NCI-H1417 treated with DMSO at 0.1 percent for 48 hours (cell line): ENCODE measurements around the gene GRM7.

Experiments
- DNase-seq: peaks from one replicate; lab custom pipeline; 2025; lab: John Stamatoyannopoulos, UW

GRM7 gene

GRCh38 chr3:7657214-7658112 lies 796.5 kb downstream of the GRM7 start:
- DNase-seq: no peak

- DNase-seq: no peak
Observed at GRCh38 chr3:7658294-7658693, 797.4 kb downstream of the GRM7 start.

GRCh38 chr3:7659079-7659478 lies 798.2 kb downstream of the GRM7 start:
- DNase-seq: no peak

GRCh38 chr3:7663771-7664170 lies 802.9 kb downstream of the GRM7 start:
- no peak for DNase-seq

GRCh38 chr3:7667774-7668173 lies 806.9 kb downstream of the GRM7 start:
- DNase-seq: no peak

GRCh38 chr3:7669641-7670040 lies 808.7 kb downstream of the GRM7 start:
- DNase-seq: no peak

GRCh38 chr3:7678521-7678920 lies 817.6 kb downstream of the GRM7 start:
- DNase-seq: no peak

GRCh38 chr3:7682822-7683229 lies 821.9 kb downstream of the GRM7 start:
- no peak for DNase-seq

GRCh38 chr3:7683426-7683825 lies 822.5 kb downstream of the GRM7 start:
- DNase-seq: no peak

- DNase-seq: no peak
Observed at GRCh38 chr3:7684182-7684715, 823.3 kb downstream of the GRM7 start.

GRCh38 chr3:7687428-7688147 lies 826.7 kb downstream of the GRM7 start:
- DNase-seq: no peak

- no peak for DNase-seq
Observed at GRCh38 chr3:7692866-7693265, 832.0 kb downstream of the GRM7 start.

GRCh38 chr3:7693976-7694375 lies 833.1 kb downstream of the GRM7 start:
- no peak for DNase-seq

- DNase-seq: no peak
Observed at GRCh38 chr3:7695049-7695448, 834.1 kb downstream of the GRM7 start.

GRCh38 chr3:7696320-7696719 lies 835.4 kb downstream of the GRM7 start:
- DNase-seq: no peak

GRCh38 chr3:7697548-7697947 lies 836.6 kb downstream of the GRM7 start:
- DNase-seq: no peak

GRCh38 chr3:7700539-7700938 lies 839.6 kb downstream of the GRM7 start:
- DNase-seq: no peak

- DNase-seq: no peak
Observed at GRCh38 chr3:7700977-7701376, 840.1 kb downstream of the GRM7 start.

- DNase-seq: no peak
Observed at GRCh38 chr3:7707187-7707586, 846.3 kb downstream of the GRM7 start.

- DNase-seq: no peak
Observed at GRCh38 chr3:7709376-7710082, 848.6 kb downstream of the GRM7 start.

GRCh38 chr3:7710284-7710683 lies 849.4 kb downstream of the GRM7 start:
- peak; percentile 4 for DNase-seq

- DNase-seq: no peak
Observed at GRCh38 chr3:7713724-7714123, 852.8 kb downstream of the GRM7 start.
